DOHH2 (cell line): ENCODE measurements around the gene PADI4.

Source experiments
- H3F3A ChIP-seq: fragments of 200-600 bp; sonication (generic), shearing (Covaris generic); 2 replicates; pipeline ENCODE4 v1.6.0; 2016; ENCODE audit warnings: antibody characterized with exemption, mild to moderate bottlenecking; ENCODE audit not compliant: control insufficient read depth, insufficient read depth
- H3K27ac ChIP-seq: fragments of 200-600 bp; sonication (generic); 2 replicates; pipeline ENCODE4 v1.5.1; 2014; ENCODE audit warnings: low read depth, mild to moderate bottlenecking, low read length, moderate library complexity
- H3K27me3 ChIP-seq: fragments of 200-600 bp; sonication (generic); 2 replicates; pipeline ENCODE4 v1.6.1; 2014; ENCODE audit warnings: mild to moderate bottlenecking, low read length, mixed read lengths; ENCODE audit not compliant: control insufficient read depth
- H3K36me3 ChIP-seq: fragments of 200-600 bp; sonication (generic); 2 replicates; pipeline ENCODE4 v1.6.1; 2014; ENCODE audit warnings: mild to moderate bottlenecking, low read length, moderate library complexity, mixed read lengths; ENCODE audit not compliant: control insufficient read depth
- H3K4me1 ChIP-seq: fragments of 200-600 bp; sonication (generic); 2 replicates; pipeline ENCODE4 v1.6.1; 2014; ENCODE audit warnings: mild to moderate bottlenecking, low read length, mixed read lengths; ENCODE audit not compliant: control insufficient read depth
- H3K4me2 ChIP-seq: fragments of 200-600 bp; sonication (generic); 2 replicates; pipeline ENCODE4 v1.6.0; 2014; ENCODE audit warnings: mild to moderate bottlenecking, low read length, moderate library complexity
- H3K4me3 ChIP-seq: fragments of 200-600 bp; sonication (generic); 2 replicates; pipeline ENCODE4 v1.5.1; 2014; ENCODE audit warnings: mild to moderate bottlenecking, low read length, mixed read lengths
- H3K79me2 ChIP-seq: fragments of 200-600 bp; sonication (generic); 2 replicates; pipeline ENCODE4 v1.6.1; 2014; ENCODE audit warnings: mild to moderate bottlenecking, low read length, mixed read lengths; ENCODE audit not compliant: control insufficient read depth
- H3K9me2 ChIP-seq: fragments of 200-600 bp; sonication (generic); replicated peaks from 2 replicates; pipeline ENCODE4 v1.6.1; 2014; ENCODE audit warnings: mild to moderate bottlenecking, low read length, mixed read lengths; ENCODE audit not compliant: control insufficient read depth
- H3K9me3 ChIP-seq: fragments of 200-600 bp; sonication (generic); 2 replicates; pipeline ENCODE4 v1.6.1; 2014; ENCODE audit warnings: antibody characterized with exemption, low read length, mixed read lengths; ENCODE audit not compliant: control insufficient read depth, insufficient read depth
- H4K20me1 ChIP-seq: fragments of 200-600 bp; sonication (generic); 2 replicates; pipeline ENCODE4 v1.6.0; 2014; ENCODE audit warnings: low read depth, mild to moderate bottlenecking, antibody characterized with exemption, low read length, moderate library complexity; ENCODE audit not compliant: control insufficient read depth, insufficient read depth
- EZH2phosphoT487 ChIP-seq: fragments of 200-600 bp; sonication (generic); IDR thresholded peaks from 2 replicates; pipeline ENCODE4 v1.6.1; 2017; ENCODE audit warnings: borderline replicate concordance, mild to moderate bottlenecking, antibody characterized with exemption, low read length, moderate library complexity, mixed read lengths
- TF ChIP-seq, protein P1 (sequence below): fragments of 200-600 bp; sonication (generic); IDR thresholded peaks from one replicate; pipeline ENCODE4 v1.5.1; 2014; ENCODE audit warnings: antibody characterized with exemption, mild to moderate bottlenecking, low read depth, low read length; ENCODE audit not compliant: poor library complexity, severe bottlenecking

PADI4 gene

DNA sequence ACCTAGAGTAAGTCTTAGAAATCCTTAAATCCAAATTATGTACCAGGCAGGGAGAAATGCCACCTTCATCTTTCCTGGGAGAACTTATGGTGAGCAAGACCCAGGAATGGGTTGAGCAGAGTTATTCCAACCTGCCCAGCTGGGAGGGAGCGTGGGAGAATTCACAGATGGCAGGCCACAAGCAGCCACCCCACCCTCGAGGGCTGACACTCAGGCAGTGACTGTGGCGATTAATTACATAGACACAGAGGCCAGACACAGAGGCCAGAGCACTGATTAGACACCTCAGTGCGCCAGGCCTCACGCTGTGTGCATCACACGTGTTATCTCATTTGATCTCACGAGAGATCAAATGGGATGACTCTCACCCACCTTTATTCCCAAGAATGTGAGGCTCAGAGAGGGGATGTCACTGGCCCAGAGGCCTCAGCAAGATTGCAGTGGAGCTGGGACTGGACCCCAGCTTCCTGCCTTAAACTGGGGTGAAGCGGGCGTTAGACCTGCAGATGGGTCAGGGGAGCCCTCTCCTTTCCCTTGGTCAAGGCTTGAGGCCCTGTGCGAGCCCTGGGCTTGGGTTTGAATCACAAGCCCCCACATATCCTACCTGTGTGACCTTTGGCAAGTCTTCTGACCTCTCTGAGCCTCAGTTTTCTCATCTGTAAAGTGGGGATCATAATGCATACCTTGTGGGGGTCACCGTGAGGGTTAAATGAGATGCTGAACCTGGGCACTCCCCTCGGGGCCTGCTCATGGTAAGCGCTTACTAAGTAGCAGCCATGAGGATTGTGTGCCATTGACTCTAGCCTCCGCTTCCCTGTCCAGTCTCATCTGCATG is 28.8 kb upstream of the PADI4 start:
- Histone ChIP-seq H3K4me1 (no peaks in the 10 kb centered on the region), H3K27me3 (peaks cover 6% of the 10 kb centered on the region; the same call in 1 of the 2 replicates), H4K20me1 (no peaks in the 10 kb centered on the region), H3K79me2 (no peaks in the 10 kb centered on the region), H3K27ac (no peak overlapping the region), H3K4me3 (no peak overlapping the region), H3K36me3 (no peaks in the 10 kb centered on the region), H3K9me2 (no peaks in the 10 kb centered on the region), H3F3A (no peaks in the 10 kb centered on the region), H3K4me2 (no peak overlapping the region), H3K9me3 (no peaks in the 10 kb centered on the region)
- no peak for TF ChIP-seq EZH2phosphoT487
- TF ChIP-seq, protein P1, sequence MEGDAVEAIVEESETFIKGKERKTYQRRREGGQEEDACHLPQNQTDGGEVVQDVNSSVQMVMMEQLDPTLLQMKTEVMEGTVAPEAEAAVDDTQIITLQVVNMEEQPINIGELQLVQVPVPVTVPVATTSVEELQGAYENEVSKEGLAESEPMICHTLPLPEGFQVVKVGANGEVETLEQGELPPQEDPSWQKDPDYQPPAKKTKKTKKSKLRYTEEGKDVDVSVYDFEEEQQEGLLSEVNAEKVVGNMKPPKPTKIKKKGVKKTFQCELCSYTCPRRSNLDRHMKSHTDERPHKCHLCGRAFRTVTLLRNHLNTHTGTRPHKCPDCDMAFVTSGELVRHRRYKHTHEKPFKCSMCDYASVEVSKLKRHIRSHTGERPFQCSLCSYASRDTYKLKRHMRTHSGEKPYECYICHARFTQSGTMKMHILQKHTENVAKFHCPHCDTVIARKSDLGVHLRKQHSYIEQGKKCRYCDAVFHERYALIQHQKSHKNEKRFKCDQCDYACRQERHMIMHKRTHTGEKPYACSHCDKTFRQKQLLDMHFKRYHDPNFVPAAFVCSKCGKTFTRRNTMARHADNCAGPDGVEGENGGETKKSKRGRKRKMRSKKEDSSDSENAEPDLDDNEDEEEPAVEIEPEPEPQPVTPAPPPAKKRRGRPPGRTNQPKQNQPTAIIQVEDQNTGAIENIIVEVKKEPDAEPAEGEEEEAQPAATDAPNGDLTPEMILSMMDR = no peak

DNA sequence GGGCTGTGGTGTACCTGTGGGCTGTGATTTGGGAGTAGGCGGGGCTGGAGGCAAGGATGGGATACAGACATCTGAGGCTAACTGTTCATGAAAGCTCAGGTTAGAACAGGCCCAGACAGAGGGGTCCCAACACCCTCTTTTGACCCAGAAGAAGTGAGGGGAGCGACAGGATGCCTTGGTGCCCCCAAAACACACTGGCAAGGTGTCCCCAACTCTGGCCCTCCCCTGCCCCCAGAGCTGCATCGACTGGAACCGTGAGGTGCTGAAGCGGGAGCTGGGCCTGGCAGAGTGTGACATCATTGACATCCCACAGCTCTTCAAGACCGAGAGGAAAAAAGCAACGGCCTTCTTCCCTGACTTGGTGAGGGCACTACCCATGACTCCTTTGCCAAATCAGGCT is 27.6 kb upstream of the PADI4 start:
- no peak for TF ChIP-seq EZH2phosphoT487
- TF ChIP-seq, protein P1 = no peak
- no peak overlapping the region for H3K4me3 ChIP-seq
- H3K27ac ChIP-seq = no peak overlapping the region
- no peaks in the 10 kb centered on the region for H3K79me2 ChIP-seq
- H3K9me3 ChIP-seq = no peaks in the 10 kb centered on the region
- H3K4me2 ChIP-seq = no peak overlapping the region
- no peaks in the 10 kb centered on the region for H4K20me1 ChIP-seq
- H3K4me1 ChIP-seq = no peaks in the 10 kb centered on the region
- no peaks in the 10 kb centered on the region for H3K36me3 ChIP-seq
- H3F3A ChIP-seq = no peaks in the 10 kb centered on the region
- H3K27me3 ChIP-seq = peaks cover 6% of the 10 kb centered on the region; the same call in 1 of the 2 replicates
- no peaks in the 10 kb centered on the region for H3K9me2 ChIP-seq

DNA sequence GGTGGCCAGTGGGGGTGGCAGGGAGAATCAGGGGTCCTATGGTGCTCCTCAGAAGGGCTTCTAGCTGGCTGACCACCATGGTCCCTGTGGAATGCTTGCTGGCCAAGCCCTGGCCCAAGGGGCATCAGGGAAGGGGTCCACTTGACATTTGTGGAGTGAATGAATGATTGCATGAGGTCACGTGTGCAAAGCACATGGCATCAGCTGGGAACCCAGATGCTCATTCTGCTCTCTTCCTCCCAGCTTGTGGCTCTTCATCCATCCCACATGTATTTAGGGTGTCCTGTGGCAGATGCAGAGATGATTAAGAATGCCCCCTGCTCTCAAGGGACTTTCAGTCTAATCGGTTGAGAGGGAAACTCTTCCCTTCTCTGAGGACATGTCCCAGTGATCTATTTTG is 27.1 kb upstream of the PADI4 start:
- H3K4me2 ChIP-seq = no peak overlapping the region
- peaks cover 6% of the 10 kb centered on the region; the same call in 1 of the 2 replicates for H3K27me3 ChIP-seq
- H3K9me2 ChIP-seq = no peaks in the 10 kb centered on the region
- H3K9me3 ChIP-seq = no peaks in the 10 kb centered on the region
- no peaks in the 10 kb centered on the region for H4K20me1 ChIP-seq
- no peaks in the 10 kb centered on the region for H3K36me3 ChIP-seq
- H3K4me1 ChIP-seq = no peaks in the 10 kb centered on the region
- no peaks in the 10 kb centered on the region for H3K79me2 ChIP-seq
- no peaks in the 10 kb centered on the region for H3F3A ChIP-seq
- no peak overlapping the region for H3K4me3 ChIP-seq
- no peak overlapping the region for H3K27ac ChIP-seq
- TF ChIP-seq EZH2phosphoT487 = no peak
- TF ChIP-seq, protein P1 = no peak
